MM.1S (cell line): Measurements from ENCODE around the gene SVEP1.

Source experiments
- DNase-seq: peaks from one replicate; pipeline ENCODE4 v3.0.0-alpha.2; 2015
- H2AFZ ChIP-seq: fragments of 300-600 bp; sonication (generic); 2 replicates; pipeline ENCODE4 v1.6.0; 2016; ENCODE audit warnings: antibody characterized with exemption, low read length
- H3F3A ChIP-seq: fragments of 300-600 bp; sonication (generic); 2 replicates; pipeline ENCODE4 v1.6.1; 2016; ENCODE audit warnings: mild to moderate bottlenecking, antibody characterized with exemption, low read length, moderate library complexity, mixed read lengths; ENCODE audit not compliant: insufficient read depth
- H3K27ac ChIP-seq: fragments of 300-600 bp; sonication (generic); 2 replicates; pipeline ENCODE4 v1.5.1; 2016; ENCODE audit warnings: mild to moderate bottlenecking, low read length
- H3K27me3 ChIP-seq: fragments of 300-600 bp; sonication (generic); replicated peaks from 2 replicates; pipeline ENCODE4 v1.6.0; 2016; ENCODE audit warnings: low read length; ENCODE audit not compliant: insufficient read depth
- H3K36me3 ChIP-seq: fragments of 300-600 bp; sonication (generic); replicated peaks from 2 replicates; pipeline ENCODE4 v1.6.1; 2016; ENCODE audit warnings: mild to moderate bottlenecking, low read length, mixed read lengths; ENCODE audit not compliant: insufficient read depth
- H3K4me1 ChIP-seq: fragments of 300-600 bp; sonication (generic); 2 replicates; pipeline ENCODE4 v1.6.1; 2016; ENCODE audit warnings: low read length, mixed read lengths
- H3K4me2 ChIP-seq: fragments of 300-600 bp; sonication (generic); 2 replicates; pipeline ENCODE4 v1.6.0; 2016; ENCODE audit warnings: low read depth, low read length
- H3K4me3 ChIP-seq: fragments of 300-600 bp; sonication (generic); 2 replicates; pipeline ENCODE4 v1.5.1; 2016; ENCODE audit warnings: low read length, mixed read lengths
- H3K79me2 ChIP-seq: fragments of 300-600 bp; sonication (generic); 2 replicates; pipeline ENCODE4 v1.6.1; 2016; ENCODE audit warnings: mixed run types, low read length, mixed read lengths
- H3K9ac ChIP-seq: fragments of 300-600 bp; sonication (generic); 2 replicates; pipeline ENCODE4 v1.6.1; 2016; ENCODE audit warnings: low read length, mixed read lengths
- H3K9me2 ChIP-seq: fragments of 300-600 bp; sonication (generic); replicated peaks from 2 replicates; pipeline ENCODE4 v1.6.1; 2016; ENCODE audit warnings: mild to moderate bottlenecking, low read length, mixed read lengths; ENCODE audit not compliant: insufficient read depth
- H3K9me3 ChIP-seq: fragments of 300-600 bp; sonication (generic); replicated peaks from 2 replicates; pipeline ENCODE4 v1.6.1; 2016; ENCODE audit warnings: mild to moderate bottlenecking, low read length, mixed read lengths; ENCODE audit not compliant: insufficient read depth
- H4K20me1 ChIP-seq: fragments of 300-600 bp; sonication (generic); 2 replicates; pipeline ENCODE4 v1.6.1; 2016; ENCODE audit warnings: mild to moderate bottlenecking, low read length, moderate library complexity, mixed read lengths; ENCODE audit not compliant: insufficient read depth
- EZH2 ChIP-seq: fragments of 300-600 bp; sonication (generic); optimal IDR thresholded peaks from 2 replicates; pipeline ENCODE3; 2017; ENCODE audit warnings: low read depth, mild to moderate bottlenecking, antibody characterized with exemption, low read length, mixed read lengths
- EZH2phosphoT487 ChIP-seq: fragments of 300-600 bp; sonication (generic); IDR thresholded peaks from 2 replicates; pipeline ENCODE4 v1.6.1; 2018; ENCODE audit warnings: antibody characterized with exemption, low read length
- TF ChIP-seq, protein P1 (sequence below): fragments of 300-600 bp; sonication (generic); IDR thresholded peaks from 2 replicates; pipeline ENCODE4 v1.5.1; 2016; ENCODE audit warnings: antibody characterized with exemption, low read length, mixed read lengths

Gene SVEP1

GRCh38 chr9:110573305-110573704 lies 6.2 kb downstream of the SVEP1 start:
- Histone ChIP-seq H3K4me3 (no peak overlapping the region), H3K27me3 (no peaks in the 10 kb centered on the region), H3K9ac (no peak overlapping the region), H2AFZ (no peak overlapping the region), H3K27ac (no peak overlapping the region), H3K4me1 (no peaks in the 10 kb centered on the region), H3K9me2 (no peaks in the 10 kb centered on the region), H3F3A (no peaks in the 10 kb centered on the region), H3K4me2 (no peak overlapping the region), H3K79me2 (no peaks in the 10 kb centered on the region), H4K20me1 (no peaks in the 10 kb centered on the region), H3K36me3 (no peaks in the 10 kb centered on the region), H3K9me3 (no peaks in the 10 kb centered on the region)
- no peak for TF ChIP-seq EZH2phosphoT487
- TF ChIP-seq, protein P1, sequence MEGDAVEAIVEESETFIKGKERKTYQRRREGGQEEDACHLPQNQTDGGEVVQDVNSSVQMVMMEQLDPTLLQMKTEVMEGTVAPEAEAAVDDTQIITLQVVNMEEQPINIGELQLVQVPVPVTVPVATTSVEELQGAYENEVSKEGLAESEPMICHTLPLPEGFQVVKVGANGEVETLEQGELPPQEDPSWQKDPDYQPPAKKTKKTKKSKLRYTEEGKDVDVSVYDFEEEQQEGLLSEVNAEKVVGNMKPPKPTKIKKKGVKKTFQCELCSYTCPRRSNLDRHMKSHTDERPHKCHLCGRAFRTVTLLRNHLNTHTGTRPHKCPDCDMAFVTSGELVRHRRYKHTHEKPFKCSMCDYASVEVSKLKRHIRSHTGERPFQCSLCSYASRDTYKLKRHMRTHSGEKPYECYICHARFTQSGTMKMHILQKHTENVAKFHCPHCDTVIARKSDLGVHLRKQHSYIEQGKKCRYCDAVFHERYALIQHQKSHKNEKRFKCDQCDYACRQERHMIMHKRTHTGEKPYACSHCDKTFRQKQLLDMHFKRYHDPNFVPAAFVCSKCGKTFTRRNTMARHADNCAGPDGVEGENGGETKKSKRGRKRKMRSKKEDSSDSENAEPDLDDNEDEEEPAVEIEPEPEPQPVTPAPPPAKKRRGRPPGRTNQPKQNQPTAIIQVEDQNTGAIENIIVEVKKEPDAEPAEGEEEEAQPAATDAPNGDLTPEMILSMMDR = no peak
- TF ChIP-seq EZH2 = no peak
- no peak for DNase-seq

DNA sequence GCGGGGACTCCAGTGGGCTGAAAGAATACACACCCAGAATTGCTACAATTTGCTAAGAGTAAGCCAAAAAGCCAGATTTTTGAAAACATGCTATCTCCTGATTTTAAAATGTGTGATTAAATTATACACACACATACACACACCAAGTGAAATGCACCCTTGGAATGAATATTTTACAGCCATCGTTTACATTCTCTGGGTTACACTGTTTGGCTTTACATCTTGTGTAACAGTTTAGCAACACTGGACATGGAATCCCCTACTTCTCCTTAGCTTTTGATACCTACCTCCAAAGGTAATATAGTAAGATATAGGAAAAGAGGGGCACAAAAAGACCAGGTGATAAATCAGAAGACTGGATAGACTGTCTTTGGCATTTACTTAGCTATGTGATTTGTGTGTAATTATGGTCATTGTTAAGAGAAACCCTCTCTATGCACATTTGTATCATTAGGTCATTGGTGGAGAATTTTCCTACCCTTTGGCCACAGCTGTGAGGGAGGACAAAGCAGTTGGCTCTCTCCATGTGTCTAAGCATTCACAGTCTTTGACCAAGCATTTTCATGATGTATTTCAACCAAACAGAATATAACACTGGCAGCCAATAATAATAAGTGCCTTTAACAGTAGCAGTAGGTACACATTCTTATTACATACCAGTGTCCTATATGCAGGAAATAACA lies 7.6 kb downstream of the SVEP1 start:
- Histone ChIP-seq H3K79me2 (no peaks in the 10 kb centered on the region), H3K9me3 (no peaks in the 10 kb centered on the region), H3K4me3 (no peak overlapping the region), H3K27ac (no peak overlapping the region), H4K20me1 (no peaks in the 10 kb centered on the region), H3K27me3 (no peaks in the 10 kb centered on the region), H2AFZ (no peak overlapping the region), H3K4me2 (no peak overlapping the region), H3K36me3 (no peaks in the 10 kb centered on the region), H3K9ac (no peak overlapping the region), H3K9me2 (no peaks in the 10 kb centered on the region), H3K4me1 (no peaks in the 10 kb centered on the region), H3F3A (no peaks in the 10 kb centered on the region)
- TF ChIP-seq, protein P1 = no peak
- TF ChIP-seq EZH2phosphoT487 (no peak), EZH2 (no peak)
- DNase-seq = no peak

- H3K79me2 ChIP-seq = no peaks in the 10 kb centered on the region
- H3K9me2 ChIP-seq = no peaks in the 10 kb centered on the region
- H3F3A ChIP-seq = no peaks in the 10 kb centered on the region
- H3K9me3 ChIP-seq = no peaks in the 10 kb centered on the region
- DNase-seq = no peak
- no peak overlapping the region for H3K9ac ChIP-seq
- no peaks in the 10 kb centered on the region for H3K4me1 ChIP-seq
- H2AFZ ChIP-seq = no peak overlapping the region
- no peak overlapping the region for H3K4me3 ChIP-seq
- no peaks in the 10 kb centered on the region for H4K20me1 ChIP-seq
- TF ChIP-seq EZH2 = no peak
- TF ChIP-seq, protein P1 = no peak
- TF ChIP-seq EZH2phosphoT487 = no peak
- no peak overlapping the region for H3K4me2 ChIP-seq
- H3K27me3 ChIP-seq = no peaks in the 10 kb centered on the region
- no peaks in the 10 kb centered on the region for H3K36me3 ChIP-seq
- no peak overlapping the region for H3K27ac ChIP-seq
Measured at GRCh38 chr9:110566156-110566555, 13.4 kb downstream of the SVEP1 start.
